NCI-H748 treated with DMSO at 0.1 percent for 48 hours (cell line): ENCODE results near the gene COL27A1.
"Not testable (repeated sequence)": the region's sequence is repeated elsewhere in the genome, so short reads cannot be mapped to it uniquely, and the experiment has no call there.

Source experiments
- DNase-seq: peaks from one replicate; lab custom pipeline; 2025; lab: John Stamatoyannopoulos, UW

The COL27A1 gene

DNA sequence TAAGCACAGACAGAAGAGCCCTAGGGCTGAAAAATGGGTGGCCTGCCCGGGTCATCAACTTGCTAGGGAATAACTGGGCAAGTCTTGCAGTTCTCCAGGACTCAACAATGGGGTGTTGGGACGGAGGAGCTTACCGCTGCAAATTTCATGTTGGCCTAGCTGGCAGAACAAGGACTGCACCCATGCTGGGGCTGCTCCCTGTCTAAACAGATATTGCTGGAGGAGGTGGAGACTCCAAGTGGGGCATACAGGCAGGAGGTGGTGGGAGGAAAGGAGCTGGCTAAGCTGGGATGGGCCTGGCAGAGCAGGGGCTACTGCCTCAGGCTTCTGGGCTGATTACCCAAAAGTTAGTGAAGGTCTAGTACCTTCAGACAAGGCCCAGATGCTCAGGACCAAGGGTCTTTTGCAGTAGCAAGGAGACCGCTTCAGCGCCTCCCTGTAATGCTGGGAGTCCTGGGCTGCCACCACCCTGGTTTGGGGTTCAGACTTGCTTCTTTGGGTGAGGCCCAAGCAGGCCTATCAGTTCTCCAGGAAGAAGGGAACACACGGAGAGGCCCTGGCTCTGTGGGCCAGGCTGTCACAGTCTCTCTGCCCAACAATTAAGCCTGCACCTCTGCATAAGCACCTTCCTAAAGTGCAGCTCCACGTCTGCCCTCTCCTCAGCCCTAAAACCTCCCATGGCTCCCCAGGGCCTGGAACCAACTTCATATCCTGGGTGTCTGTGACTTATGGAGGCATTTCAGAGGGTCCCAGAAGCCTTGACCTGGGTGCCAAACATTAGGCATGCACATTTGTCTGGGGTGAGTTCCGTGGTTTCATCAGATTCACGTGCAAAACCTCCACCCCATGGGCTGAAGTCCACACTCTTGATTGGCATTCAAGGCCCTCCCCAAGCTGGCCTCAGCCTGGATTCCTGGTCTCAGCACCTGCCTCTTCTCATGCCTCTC lies 32.0 kb upstream of the COL27A1 start:
- DNase-seq, result no peak

DNA sequence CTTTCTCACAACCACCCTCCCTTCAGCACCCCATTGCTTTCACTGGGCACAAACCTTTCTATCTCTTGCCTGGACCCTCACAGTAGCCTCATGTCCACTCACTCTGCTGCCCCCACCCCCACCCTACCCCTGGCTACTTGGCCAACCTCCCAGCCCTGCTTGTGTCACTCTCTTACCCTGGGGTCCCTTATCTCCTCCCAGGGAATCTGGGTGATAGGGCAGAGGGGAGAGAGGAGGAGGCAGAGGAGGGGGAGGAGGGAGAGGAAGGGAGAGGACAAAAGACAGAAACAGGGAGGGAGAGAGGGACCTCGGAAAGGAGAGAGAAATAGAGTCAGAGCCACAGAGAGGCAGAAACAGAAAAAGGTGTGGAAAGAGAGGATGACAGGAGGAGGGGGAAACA lies 31.2 kb upstream of the COL27A1 start:
- DNase-seq, result no peak

GRCh38 chr9:114124666-114125475 lies 30.5 kb upstream of the COL27A1 start:
- DNase-seq, result no peak

DNA sequence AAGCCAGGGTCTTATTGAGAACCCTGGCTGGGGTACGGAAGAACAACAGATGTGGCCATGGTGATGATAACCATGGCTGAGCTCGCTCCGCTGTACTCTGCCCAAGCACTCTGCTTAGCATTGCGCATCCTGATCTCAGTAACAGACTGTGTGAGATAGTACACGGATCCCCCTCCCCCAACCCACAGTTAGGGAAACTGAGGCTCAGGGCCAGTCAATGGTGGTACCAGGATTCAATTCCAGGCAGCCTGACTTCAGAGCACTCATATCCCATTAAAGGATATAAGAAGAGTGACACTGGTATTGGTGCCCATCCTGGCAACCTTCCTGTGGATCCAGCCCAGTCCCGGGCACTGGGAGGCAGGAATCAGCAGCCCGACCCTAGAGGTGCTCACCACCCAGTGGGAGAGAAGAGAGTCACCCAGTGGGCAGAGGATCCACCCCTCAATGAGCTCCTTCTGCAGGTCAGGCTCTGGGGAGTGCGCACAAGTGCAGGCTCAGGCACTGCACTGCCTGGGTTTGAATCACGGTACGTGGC lies 29.8 kb upstream of the COL27A1 start:
- no peak for DNase-seq

- no peak for DNase-seq
Measured at GRCh38 chr9:114126247-114127060, 28.9 kb upstream of the COL27A1 start.

DNA sequence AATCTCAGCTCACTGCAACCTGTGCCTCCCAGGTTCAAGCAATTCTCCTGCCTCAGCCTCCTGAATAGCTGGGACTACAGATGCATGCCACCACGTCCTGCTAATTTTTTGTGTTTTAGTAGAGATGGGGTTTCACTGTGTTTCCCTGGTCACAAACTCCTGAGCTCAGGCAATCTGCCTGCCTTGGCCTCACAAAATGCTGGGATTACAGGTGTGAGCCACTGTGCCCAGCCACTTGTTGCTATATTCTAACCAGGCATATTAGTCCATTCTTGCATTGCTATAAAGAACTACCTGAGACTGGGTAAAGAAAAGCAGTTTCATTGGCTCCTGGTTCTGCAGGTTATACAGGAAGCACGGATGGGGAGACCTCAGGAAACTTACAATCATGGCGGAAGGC lies 26.6 kb upstream of the COL27A1 start:
- DNase-seq, result not testable (repeated sequence)

- no peak for DNase-seq
Measured at GRCh38 chr9:114130141-114130540, 25.2 kb upstream of the COL27A1 start.

DNA sequence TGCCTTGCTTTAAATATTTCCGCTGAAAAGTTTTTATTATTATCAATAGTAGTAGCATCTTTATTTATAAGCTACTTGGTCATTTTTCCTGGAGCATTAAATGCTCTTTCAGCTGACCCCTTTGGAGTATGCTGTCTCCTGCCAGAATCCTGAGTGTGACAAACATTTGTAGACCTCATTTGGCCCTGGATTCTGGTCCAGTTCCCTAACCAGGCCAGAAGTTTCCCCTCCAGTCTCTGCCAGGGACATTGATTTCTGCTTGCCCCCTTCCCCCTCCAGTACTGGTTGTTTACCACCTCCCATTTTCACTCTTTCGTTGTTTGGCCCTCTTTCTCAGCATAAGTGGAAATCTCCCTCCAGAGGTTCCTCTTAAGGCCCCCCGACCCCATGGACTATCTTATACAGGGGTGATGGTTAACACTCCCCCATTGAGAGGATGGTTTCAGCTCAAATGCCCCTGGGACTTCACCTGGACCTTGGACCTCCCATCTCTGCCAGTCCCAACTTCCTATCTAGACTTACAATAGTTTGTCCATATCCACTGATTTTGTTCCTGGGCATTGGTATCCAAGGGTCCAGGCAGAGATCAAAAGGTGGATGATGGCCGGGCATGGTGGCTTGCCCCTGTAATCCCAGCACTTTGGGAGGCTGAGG lies 24.6 kb upstream of the COL27A1 start:
- DNase-seq, result no peak

GRCh38 chr9:114131808-114132549 lies 23.4 kb upstream of the COL27A1 start:
- no peak for DNase-seq

- DNase-seq, result no peak
Measured at GRCh38 chr9:114132550-114132918, 22.8 kb upstream of the COL27A1 start.

DNA sequence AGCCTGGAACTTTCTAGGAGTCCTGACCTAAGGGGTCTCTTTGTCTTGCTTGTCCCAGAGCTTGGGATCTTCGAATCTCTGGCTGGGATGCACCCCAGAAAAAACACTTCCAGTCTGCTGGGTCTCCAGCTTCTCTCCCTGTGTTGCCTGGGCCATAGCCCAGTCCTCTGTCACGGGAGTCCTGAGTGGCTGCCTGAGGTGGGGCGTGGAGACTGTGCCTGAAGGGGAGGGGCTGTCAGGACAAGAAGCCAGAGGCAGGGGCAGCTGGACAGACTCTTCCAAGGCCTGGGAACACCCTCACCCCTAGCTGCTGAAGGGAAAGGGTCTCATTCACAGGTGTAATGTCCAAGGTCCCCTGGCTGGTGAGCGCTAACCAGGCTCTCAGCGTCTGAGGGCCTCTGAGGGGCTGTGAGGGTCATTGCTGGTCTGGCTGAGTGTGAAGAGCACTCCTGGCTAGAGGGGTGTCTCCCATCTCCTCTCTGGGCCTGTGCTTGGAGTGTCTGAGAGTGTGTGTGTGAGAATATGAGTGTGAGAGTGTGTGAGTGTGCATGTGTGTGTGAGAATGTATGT lies 20.4 kb upstream of the COL27A1 start:
- no peak for DNase-seq

GRCh38 chr9:114137831-114138230 lies 17.5 kb upstream of the COL27A1 start:
- DNase-seq, result no peak

DNA sequence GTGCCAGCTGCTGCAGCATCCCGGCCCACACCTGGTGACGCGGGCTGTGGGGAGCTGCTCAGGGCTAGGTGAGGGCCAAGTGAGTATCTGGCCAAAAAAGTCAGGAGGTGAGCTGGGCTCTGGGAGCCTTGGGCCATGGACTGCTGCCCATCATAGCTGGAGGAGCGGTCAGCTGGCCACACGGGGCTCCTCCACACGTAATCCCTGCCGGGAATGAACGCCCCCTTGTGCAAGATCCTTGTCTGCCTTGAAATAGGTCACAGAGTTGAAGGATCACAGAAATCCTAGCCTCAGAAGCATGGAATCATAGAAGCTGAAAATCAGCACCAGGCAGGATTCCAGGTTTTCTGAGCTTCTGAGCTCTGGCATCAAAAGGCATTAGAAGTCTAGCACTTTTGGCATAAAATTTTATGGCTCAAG lies 16.8 kb upstream of the COL27A1 start:
- DNase-seq, result no peak

GRCh38 chr9:114139071-114139470 lies 16.3 kb upstream of the COL27A1 start:
- DNase-seq, result no peak

DNA sequence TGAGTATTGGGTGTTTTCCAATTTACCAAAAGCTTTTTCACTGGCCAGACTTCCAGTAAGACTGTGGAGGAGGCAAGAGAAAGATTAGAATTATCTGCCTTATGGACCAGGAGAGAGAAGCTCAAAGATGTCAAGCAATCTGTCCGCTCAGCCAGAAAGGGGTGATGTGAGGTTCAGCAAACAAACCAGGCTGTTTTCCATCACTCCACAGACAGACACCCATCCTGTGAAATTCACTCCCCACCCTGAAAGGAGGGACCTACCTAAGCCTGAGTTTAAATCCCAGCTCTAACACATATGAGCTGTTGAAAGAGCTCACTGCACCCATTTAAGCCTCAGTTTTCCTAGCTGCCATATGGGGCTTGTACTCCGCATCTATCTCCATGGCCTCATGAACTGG lies 14.9 kb upstream of the COL27A1 start:
- DNase-seq, result no peak

DNA sequence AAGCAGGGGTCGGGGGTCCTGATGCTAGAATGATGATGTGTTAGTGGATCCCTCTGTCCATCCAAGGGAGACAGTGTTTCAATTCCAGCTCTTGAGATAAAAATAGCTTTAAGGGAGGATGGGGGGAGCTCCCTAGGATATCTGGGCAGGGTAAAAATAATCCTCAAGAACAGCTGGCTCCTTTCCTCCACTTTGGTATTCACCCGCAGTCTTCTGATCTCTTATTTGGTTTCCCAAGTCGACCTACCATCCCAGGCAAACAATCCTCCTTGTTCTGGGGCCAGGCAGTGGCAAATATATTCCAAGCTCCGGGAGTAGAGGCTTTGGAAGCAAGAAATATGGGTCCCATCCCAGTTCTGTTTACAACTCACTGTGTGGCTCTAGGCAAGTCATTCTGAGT lies 14.5 kb upstream of the COL27A1 start:
- no peak for DNase-seq

- DNase-seq, result no peak
Measured at GRCh38 chr9:114141553-114142402, 13.6 kb upstream of the COL27A1 start.

DNA sequence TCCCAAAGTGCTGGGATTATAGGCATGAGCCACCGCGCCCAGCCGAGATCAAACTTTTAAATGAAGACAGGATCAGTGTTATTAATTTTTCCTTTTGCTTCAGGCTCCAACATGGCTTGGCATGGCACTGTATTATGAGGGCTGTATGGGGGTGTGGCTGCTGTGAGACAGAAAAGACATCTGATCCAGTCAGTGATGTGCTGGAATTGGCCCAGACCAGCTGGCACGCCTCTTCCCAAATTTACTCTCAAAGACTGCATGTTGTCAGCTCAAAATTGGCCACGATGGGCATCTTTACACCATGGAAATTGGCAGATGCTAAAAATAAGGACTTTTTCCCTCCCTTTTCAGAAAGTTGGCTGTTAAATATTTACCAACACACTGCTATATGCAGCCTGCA lies 12.1 kb upstream of the COL27A1 start:
- no peak for DNase-seq

GRCh38 chr9:114146735-114147134 lies 8.6 kb upstream of the COL27A1 start:
- DNase-seq, result no peak
